ENCODE results near the gene C22orf39. TPM values are rescaled to one million over a fixed set of nuclear protein-coding genes. Genes with fewer than 3 reads are reported as not detected.
"Not testable (repeated sequence)": the region's sequence is repeated elsewhere in the genome, so short reads cannot be mapped to it uniquely, and the experiment has no call there.

The C22orf39 gene
- total and polyA plus RNA-seq, 2 donors: 34.2 to 75.0 TPM

DNA sequence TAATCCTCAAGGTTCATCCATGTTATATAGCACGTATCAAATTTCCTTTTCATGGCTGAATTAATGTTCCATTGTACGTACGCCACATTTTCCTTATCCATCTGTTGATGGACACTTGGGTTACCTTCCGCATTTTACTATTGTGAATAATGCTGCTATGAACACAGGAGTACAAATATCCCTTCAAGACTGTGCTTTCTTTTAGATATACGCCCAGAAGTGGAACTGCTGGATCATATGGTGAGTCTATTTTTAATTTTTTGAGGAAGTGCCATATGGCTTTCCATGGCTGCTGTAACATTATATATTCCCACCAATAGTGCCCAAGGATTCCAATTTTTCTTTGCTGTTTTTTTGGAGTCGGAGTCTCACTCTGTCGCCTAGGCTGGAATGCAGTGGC, 9.2 kb downstream of the C22orf39 start:
- H3K36me3 ChIP-seq (ENCODE audit: insufficient read depth): no peaks in the 10 kb centered on the region
- 89% methylated on average over 7 of the region's 7 CpGs for WGBS
- H3K27ac ChIP-seq (ENCODE audit: low read depth): no peak overlapping the region
- H3K4me1 ChIP-seq (ENCODE audit: insufficient read depth): no peaks in the 10 kb centered on the region
- no peak overlapping the region for H3K4me3 ChIP-seq (ENCODE audit: low read depth, low read length)
- no peak for DNase-seq (ENCODE audit: extremely low spot score)

DNA sequence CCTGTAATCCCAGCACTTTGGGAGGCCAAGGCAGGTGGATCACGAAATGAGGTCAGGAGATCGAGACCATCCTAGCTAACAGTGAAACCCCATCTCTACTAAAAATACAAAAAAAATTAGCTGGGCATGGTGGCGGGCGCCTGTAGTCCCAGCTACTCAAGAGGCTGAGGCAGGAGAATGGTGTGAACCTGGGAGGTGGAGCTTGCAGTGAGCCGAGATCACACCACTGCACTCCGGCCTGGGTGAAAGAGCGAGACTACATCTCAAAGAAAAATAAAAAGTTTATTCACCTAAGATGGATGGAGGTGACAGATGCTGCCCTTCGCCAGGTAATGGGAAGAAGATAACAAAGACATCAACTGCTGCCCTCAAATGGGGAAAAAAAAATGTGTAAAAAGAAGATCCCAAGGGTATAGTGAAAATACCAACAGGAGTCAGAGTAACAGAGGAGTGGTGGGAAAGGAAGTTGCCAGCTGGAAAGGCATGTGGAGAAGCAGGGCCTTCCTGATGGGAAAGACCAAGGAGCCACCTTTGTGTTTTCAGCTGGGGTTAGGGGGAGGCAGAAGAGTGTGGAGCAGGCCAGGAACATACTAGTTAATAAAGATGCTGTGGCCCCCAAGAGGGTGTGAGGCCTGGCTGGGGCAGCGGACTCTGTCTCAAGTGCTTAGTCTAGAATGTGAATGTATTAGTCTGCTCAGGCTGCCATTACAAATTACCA, 10.9 kb downstream of the C22orf39 start:
- H3K4me1 ChIP-seq (ENCODE audit: insufficient read depth); DNase-seq (ENCODE audit: extremely low spot score); H3K36me3 ChIP-seq (ENCODE audit: insufficient read depth); H3K27ac ChIP-seq (ENCODE audit: low read depth); H3K4me3 ChIP-seq (ENCODE audit: low read depth, low read length): not testable (repeated sequence)
- 90% methylated on average over 9 of the region's 9 CpGs for WGBS

DNA sequence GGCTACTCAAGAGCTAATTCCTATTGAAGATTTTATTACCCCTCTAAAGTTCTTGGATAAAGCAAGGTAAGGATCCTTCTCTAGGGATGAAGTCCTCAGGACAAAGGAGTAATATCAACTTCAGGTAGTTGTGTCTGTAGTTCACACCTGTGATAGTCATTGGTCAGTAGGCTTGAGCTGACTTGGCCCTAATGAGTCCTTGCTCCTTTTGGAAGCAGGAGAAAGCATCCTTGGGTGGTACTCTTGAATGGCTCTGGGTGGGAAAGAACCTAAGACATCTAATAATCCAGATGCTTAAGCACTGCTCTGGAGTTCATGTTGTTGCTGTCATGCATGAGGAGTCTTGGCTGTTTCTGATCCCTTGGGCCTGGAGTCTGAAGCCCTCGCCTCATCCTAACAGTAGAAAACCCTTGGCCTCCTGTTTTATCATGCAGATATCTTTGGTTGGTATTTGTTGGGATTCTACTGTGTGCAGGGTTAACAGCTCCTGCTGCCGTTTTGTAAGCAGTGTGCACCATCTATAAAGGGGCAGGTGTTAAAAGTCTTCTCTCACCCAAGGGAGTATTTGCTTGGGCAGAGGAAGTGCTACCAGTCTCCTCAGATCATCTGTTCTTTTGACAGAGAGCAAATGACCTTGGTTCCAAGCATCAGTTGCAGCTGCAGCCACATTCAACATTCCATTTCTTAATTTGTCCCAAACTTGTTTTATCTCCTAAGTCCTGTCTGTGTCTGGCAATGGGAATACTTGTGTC, 12.5 kb downstream of the C22orf39 start:
- 86% methylated on average over 2 of the region's 2 CpGs for WGBS
- Histone ChIP-seq H3K4me3 (ENCODE audit: low read depth, low read length) (no peak overlapping the region), H3K36me3 (ENCODE audit: insufficient read depth) (no peaks in the 10 kb centered on the region), H3K27ac (ENCODE audit: low read depth) (no peak overlapping the region), H3K4me1 (ENCODE audit: insufficient read depth) (no peaks in the 10 kb centered on the region)
- DNase-seq (ENCODE audit: extremely low spot score): no peak

DNA sequence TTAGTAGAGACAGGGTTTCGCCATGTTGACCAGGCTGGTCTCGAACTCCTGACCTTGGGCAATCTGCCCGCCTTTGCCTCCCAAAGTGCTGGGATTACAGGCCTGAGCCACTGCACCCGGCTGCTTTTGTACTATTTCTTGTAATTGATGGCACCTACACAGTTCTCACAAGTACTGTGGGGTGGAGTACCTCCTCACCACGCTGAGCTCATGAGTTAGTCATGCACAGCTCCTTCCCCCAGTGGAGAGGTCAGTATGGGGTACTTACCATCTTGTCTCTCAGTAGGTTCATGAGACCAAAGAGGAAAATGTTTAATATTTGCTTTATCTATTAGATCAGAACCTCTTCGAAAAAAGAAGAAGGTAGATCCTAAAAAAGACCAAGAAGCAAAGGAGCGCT, 13.1 kb downstream of the C22orf39 start:
- Histone ChIP-seq H3K27ac (ENCODE audit: low read depth) (no peak overlapping the region), H3K36me3 (ENCODE audit: insufficient read depth) (no peaks in the 10 kb centered on the region), H3K4me1 (ENCODE audit: insufficient read depth) (no peaks in the 10 kb centered on the region), H3K4me3 (ENCODE audit: low read depth, low read length) (no peak overlapping the region)
- DNase-seq (ENCODE audit: extremely low spot score): no peak
- WGBS: 97% methylated on average over 7 of the region's 7 CpGs

DNA sequence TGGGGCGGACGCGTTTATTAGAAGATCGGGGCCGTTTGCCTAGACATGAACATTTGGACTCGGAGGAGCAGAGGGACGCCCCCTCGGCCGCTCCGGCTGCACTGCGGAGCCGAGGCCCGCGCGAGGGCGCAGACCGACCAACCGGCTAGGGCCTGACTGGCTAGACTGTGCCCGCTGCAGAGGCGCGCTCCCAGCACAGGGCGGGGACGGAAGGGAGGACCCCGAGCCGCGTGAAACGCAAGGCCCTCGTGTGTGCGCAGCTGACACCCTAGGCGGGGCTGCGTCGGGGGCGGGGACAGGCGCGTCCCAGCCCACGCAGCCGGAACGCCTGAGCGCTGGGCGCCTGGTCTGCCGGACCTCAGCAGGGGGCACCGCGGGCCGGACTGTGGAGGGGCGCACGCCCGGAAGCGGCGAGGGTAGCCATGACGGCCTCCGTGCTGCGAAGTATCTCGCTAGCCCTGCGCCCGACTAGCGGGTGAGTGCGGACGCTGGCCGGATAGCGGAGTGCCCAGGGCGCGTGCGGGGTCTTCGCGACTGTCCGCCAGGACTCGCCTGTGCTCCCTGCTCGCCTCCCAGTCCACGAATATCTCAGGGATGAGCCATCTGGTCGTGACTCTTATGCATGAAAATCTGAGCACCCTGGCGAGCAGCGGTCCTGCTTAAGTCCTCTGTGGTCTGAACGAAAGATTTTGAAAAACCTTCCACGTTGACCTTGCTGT, 15.2 kb downstream of the C22orf39 start, which contains the start of gene MRPL40:
MRPL40 (plus strand) TSS at position 413 of the 719 bp plus-strand sequence; CDS start at position 423, 10 bp downstream.
- DNase-seq (ENCODE audit: extremely low spot score): peak; percentile 80
- H3K36me3 ChIP-seq (ENCODE audit: insufficient read depth): no peaks in the 10 kb centered on the region
- H3K27ac ChIP-seq (ENCODE audit: low read depth): peak within 1 kb of the TSS; percentile 92
- H3K4me3 ChIP-seq (ENCODE audit: low read depth, low read length): peak within 1 kb of the TSS; percentile 99
- WGBS: under 1% methylated on average over 74 of the region's 74 CpGs
- H3K4me1 ChIP-seq (ENCODE audit: insufficient read depth): no peaks in the 10 kb centered on the region

DNA sequence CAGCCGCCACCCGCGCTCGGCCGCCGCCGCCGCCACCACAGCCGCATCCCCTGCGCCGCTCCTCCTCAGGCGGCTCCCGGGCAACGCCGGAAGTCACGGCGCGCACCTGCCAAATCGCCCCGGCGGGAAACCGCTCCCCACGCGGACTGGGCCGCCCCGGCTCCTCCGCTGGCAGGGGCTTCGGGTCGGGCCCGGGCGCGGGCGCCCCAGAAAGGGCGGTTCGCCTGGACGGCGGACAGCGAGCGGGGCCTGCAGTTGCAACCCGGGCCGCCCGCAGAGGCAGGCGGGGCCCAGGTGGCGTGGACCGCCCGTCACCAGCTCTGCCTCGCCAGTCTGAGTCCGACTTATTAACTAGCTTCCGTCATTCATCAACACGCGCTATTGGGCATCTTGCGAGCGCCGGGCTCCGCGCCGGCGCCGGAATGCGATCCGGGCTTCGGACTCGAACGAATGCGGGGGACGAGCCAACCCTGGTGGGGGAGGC, 15.8 kb downstream of the C22orf39 start, which contains the start of gene HIRA:
HIRA (minus strand) TSS at position 85 of the 484 bp plus-strand sequence. CDS start 257 bp downstream, outside the sequence.
- H3K36me3 ChIP-seq (ENCODE audit: insufficient read depth): no peaks in the 10 kb centered on the region
- peak; percentile 26 for DNase-seq (ENCODE audit: extremely low spot score)
- WGBS: under 1% methylated on average over 66 of the region's 66 CpGs
- H3K27ac ChIP-seq (ENCODE audit: low read depth): peak within 1 kb of the TSS; percentile 92
- peak within 1 kb of the TSS; percentile 99 for H3K4me3 ChIP-seq (ENCODE audit: low read depth, low read length)
- H3K4me1 ChIP-seq (ENCODE audit: insufficient read depth): no peaks in the 10 kb centered on the region

DNA sequence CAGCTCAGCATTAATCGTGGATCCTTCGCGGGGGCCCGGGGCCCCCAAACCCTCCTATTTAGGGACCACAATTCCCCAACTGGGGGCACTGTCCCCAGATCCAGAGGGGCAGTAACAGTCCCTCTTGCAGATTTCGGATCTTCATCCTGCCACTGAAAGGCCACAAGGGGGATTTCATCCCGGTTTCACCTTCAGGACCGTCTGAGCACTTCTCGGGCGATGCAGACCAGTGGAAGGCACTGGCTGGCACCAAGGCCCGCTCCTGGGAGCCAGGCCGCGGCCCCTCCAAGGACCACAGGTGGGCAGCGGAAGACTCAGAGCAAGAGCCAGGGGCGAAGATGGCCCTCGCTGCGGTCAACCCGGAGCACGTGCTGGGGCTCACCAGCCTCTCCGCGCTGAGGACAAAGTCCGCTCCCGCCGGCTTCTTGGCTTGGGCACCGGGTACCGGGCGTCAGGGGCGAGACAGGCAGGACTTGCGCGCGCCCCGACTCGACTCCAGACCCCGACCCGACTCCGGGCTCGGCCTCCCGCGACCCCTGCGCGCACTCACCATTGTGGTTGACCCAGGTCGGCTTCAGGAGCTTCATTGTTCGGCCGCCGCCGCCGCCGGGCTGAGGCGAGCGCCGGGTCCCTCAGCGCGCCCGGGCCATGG, 16.5 kb downstream of the C22orf39 start:
- no peaks in the 10 kb centered on the region for H3K4me1 ChIP-seq (ENCODE audit: insufficient read depth)
- under 1% methylated on average over 53 of the region's 53 CpGs for WGBS
- no peak for DNase-seq (ENCODE audit: extremely low spot score)
- H3K4me3 ChIP-seq (ENCODE audit: low read depth, low read length): peak overlapping the region; percentile 99
- no peaks in the 10 kb centered on the region for H3K36me3 ChIP-seq (ENCODE audit: insufficient read depth)
- peak overlapping the region; percentile 16 for H3K27ac ChIP-seq (ENCODE audit: low read depth)

DNA sequence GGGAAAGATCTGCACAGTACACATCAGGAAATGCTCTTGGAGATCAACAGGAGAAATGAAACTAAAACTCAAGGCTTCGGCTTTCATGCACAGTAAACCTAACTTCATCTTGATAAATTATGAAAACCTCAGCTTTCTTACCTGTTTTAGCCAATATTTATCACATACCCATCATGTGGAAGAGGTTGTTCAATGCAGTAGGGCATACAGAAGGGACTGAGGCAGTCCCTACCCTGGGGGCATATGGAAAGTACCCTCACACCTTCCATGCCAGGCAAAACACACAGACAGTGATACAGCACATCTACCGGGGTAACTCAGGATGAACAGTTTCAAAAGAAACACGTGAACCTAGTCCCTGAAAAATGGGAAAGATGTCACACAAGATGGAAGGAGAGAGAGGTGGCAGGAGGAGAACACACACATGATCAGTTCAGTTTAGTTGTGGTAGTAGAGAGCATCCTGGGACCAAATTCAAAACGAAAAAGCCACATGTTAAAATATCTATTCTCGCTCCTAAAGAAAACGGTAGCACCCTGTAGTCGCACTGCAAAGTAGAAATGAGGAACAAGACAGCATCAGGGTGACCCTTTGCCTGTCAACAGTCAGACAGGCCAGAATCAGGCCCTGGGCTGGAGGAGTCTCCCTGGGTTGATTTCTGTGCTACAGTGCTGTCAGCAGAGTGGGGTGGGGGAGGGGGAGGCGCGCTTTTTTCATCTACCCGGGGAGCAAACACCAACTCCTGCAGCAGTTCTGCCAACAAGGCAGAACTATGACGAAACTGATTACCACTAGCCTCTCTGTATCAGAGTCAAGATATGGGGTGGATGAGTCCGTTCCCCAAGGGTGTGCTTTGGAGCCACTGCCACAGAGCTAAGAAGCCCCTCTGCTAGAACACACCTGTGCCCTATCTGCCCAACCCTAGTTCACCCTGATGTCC, 17.3 kb downstream of the C22orf39 start:
- no peaks in the 10 kb centered on the region for H3K36me3 ChIP-seq (ENCODE audit: insufficient read depth)
- WGBS: 19% methylated on average over 12 of the region's 12 CpGs
- H3K4me3 ChIP-seq (ENCODE audit: low read depth, low read length): peak overlapping the region; percentile 99
- H3K4me1 ChIP-seq (ENCODE audit: insufficient read depth): no peaks in the 10 kb centered on the region
- H3K27ac ChIP-seq (ENCODE audit: low read depth): no peak overlapping the region
- no peak for DNase-seq (ENCODE audit: extremely low spot score)

DNA sequence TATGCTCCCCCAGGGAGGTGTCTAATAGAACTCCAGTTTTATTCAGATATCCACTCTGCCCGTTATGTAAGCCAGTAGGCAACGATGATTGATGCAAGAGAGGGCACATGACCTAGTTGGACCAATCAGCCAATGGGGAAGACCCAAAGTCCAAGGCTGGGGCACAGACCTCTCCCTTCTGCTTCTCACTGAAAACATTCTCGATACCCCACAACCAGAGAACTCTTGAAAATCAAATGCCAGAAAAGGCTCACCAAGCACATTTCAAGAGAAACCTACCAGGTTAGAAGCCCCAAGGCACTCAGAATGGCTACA, 23.4 kb downstream of the C22orf39 start:
- H3K4me1 ChIP-seq (ENCODE audit: insufficient read depth): no peaks in the 10 kb centered on the region

DNA sequence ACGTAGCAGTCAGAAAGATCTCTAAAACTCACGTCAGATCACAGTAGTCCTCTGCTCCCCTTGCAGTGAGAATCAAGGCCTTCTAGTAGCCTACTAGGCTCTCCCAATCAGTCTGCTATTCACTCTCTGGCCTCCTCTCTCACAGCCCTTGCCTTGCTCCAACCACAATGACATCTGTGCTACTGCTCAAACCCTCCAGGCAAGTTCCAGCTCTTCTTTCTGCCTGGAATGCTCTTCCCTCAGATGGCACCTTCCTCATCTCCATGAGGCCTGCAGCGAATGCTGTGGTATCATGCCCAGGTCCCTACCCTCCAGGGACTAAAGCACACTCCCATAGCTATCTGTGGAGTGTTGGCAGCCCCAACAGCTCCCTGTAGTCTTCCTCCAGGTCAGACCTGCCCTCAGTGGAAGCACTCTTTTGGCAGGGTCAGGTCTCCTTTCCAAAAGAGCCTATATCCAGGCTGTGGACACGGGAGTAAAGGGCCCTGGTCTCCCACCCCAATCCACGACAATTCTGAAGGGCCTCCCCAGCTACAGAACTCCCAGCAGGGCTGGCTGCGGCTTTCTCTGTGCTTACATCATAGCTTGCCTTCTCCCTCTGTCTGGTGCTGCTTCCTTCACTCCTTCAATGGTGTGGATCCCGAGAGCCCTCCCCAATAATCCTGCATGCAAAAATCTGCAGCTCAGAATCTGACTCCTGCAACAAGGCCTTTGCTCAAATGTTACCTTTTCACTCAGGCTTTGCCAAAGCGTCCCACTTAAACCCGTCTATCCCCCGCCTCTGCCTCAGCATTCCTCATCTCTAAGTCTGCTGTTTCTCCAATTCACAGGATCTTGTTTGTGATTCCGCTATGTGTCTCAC, 24.8 kb downstream of the C22orf39 start:
- Histone ChIP-seq H3K36me3 (ENCODE audit: insufficient read depth) (no peaks in the 10 kb centered on the region), H3K27ac (ENCODE audit: low read depth) (no peak overlapping the region), H3K4me3 (ENCODE audit: low read depth, low read length) (no peak overlapping the region), H3K4me1 (ENCODE audit: insufficient read depth) (no peaks in the 10 kb centered on the region)
- WGBS: 85% methylated on average over 11 of the region's 11 CpGs
- no peak for DNase-seq (ENCODE audit: extremely low spot score)

More for the DNA sequence above, 23.4 kb downstream of the C22orf39 start:
- H3K36me3 ChIP-seq (ENCODE audit: insufficient read depth): no peaks in the 10 kb centered on the region
- WGBS: 86% methylated on average over 3 of the region's 3 CpGs
- H3K4me3 ChIP-seq (ENCODE audit: low read depth, low read length): no peak overlapping the region
- DNase-seq (ENCODE audit: extremely low spot score): no peak
- H3K27ac ChIP-seq (ENCODE audit: low read depth): no peak overlapping the region

DNA sequence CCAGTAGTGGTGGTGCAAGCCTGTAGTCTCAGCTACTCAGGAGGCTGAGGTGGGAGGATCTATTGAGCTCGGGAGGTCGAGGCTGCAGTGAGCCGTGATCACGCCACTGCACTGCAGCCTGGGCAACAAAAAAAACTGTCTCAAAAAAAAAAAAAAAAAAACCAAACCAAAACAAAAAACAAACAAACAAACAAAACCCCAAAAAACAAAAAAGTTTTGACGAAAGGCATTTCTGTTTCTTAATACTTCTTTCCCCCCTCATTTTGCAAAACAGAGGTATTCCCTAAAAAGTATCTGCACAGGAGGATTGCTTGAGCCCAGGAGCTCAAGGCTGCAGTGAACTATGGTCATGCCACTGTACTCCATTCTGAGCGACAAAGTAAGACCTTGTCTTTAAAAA, 27.2 kb downstream of the C22orf39 start:
- WGBS: 92% methylated on average over 6 of the region's 6 CpGs
- no peak overlapping the region for H3K27ac ChIP-seq (ENCODE audit: low read depth)
- no peak overlapping the region for H3K4me3 ChIP-seq (ENCODE audit: low read depth, low read length)
- H3K4me1 ChIP-seq (ENCODE audit: insufficient read depth): no peaks in the 10 kb centered on the region
- DNase-seq (ENCODE audit: extremely low spot score): no peak
- no peaks in the 10 kb centered on the region for H3K36me3 ChIP-seq (ENCODE audit: insufficient read depth)

Data from urinary bladder (tissue), 4 donors.